ENCODE results near the gene IL1RAPL2.

GRCh38 chrX:105179644-105180043 is 613.6 kb downstream of the IL1RAPL2 start:
- no peak for TF ChIP-seq CTCF (IDR thresholded peaks at IDR 0.05)
- TF ChIP-seq EP300 (IDR thresholded peaks at IDR 0.05), result no peak

Measured in esophagus muscularis mucosa (tissue), 3 donors.